ENCODE measurements around the gene MT1F. TPM values are rescaled to one million over a fixed set of nuclear protein-coding genes. Genes with fewer than 3 reads are reported as not detected.

The MT1F gene
- total RNA-seq (10 to 100 TPM; 18.4 to 18.9 TPM), polyA plus RNA-seq (10 to 100 TPM; 82.3 to 97.4 (median 94.2) TPM), total RNA-seq (1.8 to 4.4 (median 2.6) reads per million in 6 experiments)

- peak within 1 kb of the TSS; percentile 92 to 99 (median 97) for H3K4me3 Mint-ChIP-seq
- POLR2A ChIA-PET, result interaction anchor here (0.6 to 2.4 kb wide), 10 partner anchors 10 to 54 kb away, joined by 3 to 12 read pairs (median 5); partner anchors contain the start of genes MT1X and MT2A
- peaks cover 0 to 3% (median 0%) of the 10 kb centered on the region in 3 donors for H3K36me3 Mint-ChIP-seq
- peak; percentile 80 to 83 for ATAC-seq
- DNase-seq, result peak; percentile 43 to 80 (median 68)
- H3K4me1 Mint-ChIP-seq, result peaks cover 23 to 46% (median 38%) of the 10 kb centered on the region in 4 donors
- peaks cover 0 to 8% (median 2%) of the 10 kb centered on the region in 5 donors for H3K27me3 Mint-ChIP-seq
- peak within 1 kb of the TSS; percentile 87 to 98 (median 97) for H3K27ac Mint-ChIP-seq
- no peaks in the 10 kb centered on the region for H3K9me3 Mint-ChIP-seq
These were observed at the start of gene MT1F for GRCh38 chr16:56657555-56658326. MT1F (plus strand) TSS chr16:56657959; CDS start chr16:56658059, 100 bp downstream.

- H3K27ac Mint-ChIP-seq, result peak within 1 kb of the TSS; percentile 91 to 99 (median 96)
- no peaks in the 10 kb centered on the region for H3K27me3 Mint-ChIP-seq
- POLR2A ChIA-PET, result interaction anchor here (0.5 to 5.6 kb wide), 19 partner anchors 8 to 667 kb away, joined by 3 to 50 read pairs (median 6); partner anchors contain the start of genes BBS2, HERPUD1, MT1A and MT1E
- ATAC-seq, result peak; percentile 72 to 89
- peak within 1 kb of the TSS; percentile 86 to 100 (median 96) for H3K4me3 Mint-ChIP-seq
- peak; percentile 74 to 89 (median 80) for DNase-seq
- H3K9me3 Mint-ChIP-seq, result no peaks in the 10 kb centered on the region
- H3K36me3 Mint-ChIP-seq, result no peaks in the 10 kb centered on the region
- peaks cover 30 to 59% (median 54%) of the 10 kb centered on the region in 4 donors for H3K4me1 Mint-ChIP-seq
These were observed 49.5 kb upstream of the MT1F start, which contains the start of gene MT2A for GRCh38 chr16:56608043-56608875. MT2A (plus strand) TSS chr16:56608584; CDS start chr16:56608656, 72 bp downstream.

GRCh38 chr16:56608876-56609462, 48.8 kb upstream of the MT1F start:
- peak overlapping the region; percentile 86 to 100 (median 96) for H3K4me3 Mint-ChIP-seq
- no peaks in the 10 kb centered on the region for H3K36me3 Mint-ChIP-seq
- ATAC-seq (peak in 1 of 2 donors; percentile 9), DNase-seq (peak in 1 of 10 donors; percentile 16)
- H3K4me1 Mint-ChIP-seq, result peaks cover 30 to 61% (median 54%) of the 10 kb centered on the region in 4 donors
- H3K9me3 Mint-ChIP-seq, result no peaks in the 10 kb centered on the region
- H3K27me3 Mint-ChIP-seq, result no peaks in the 10 kb centered on the region
- H3K27ac Mint-ChIP-seq, result peak overlapping the region; percentile 87 to 99 (median 96)
- POLR2A ChIA-PET, result interaction anchor here (0.6 to 5.6 kb wide), 18 partner anchors 8 to 666 kb away, joined by 3 to 50 read pairs (median 6); partner anchors contain the start of genes BBS2, HERPUD1, MT1A and MT1E

- Mint-ChIP-seq H3K27me3 (no peaks in the 10 kb centered on the region), H3K4me3 (peak overlapping the region; percentile 86 to 100 (median 96)), H3K9me3 (no peaks in the 10 kb centered on the region), H3K27ac (peak overlapping the region; percentile 87 to 99 (median 96)), H3K36me3 (no peaks in the 10 kb centered on the region), H3K4me1 (peaks cover 30 to 64% (median 54%) of the 10 kb centered on the region in 4 donors)
- DNase-seq, result peak; percentile 51 to 89 (median 74)
- POLR2A ChIA-PET, result interaction anchor here (1.6 to 5.6 kb wide), 7 partner anchors 9 to 100 kb away, joined by 4 to 50 read pairs (median 21); partner anchors contain the start of genes MT1E and MT1X
- peak; percentile 35 to 48 for ATAC-seq
These were observed 48.3 kb upstream of the MT1F start for GRCh38 chr16:56609463-56609921.

- POLR2A ChIA-PET, result interaction anchor here (0.7 to 5.6 kb wide), 9 partner anchors 13 to 99 kb away, joined by 3 to 50 read pairs (median 9); partner anchors contain the start of gene MT1E
- H3K9me3 Mint-ChIP-seq, result no peaks in the 10 kb centered on the region
- H3K4me3 Mint-ChIP-seq, result peak overlapping the region; percentile 86 to 100 (median 96)
- H3K27me3 Mint-ChIP-seq, result no peaks in the 10 kb centered on the region
- peak; percentile 40 to 83 (median 71) for DNase-seq
- no peaks in the 10 kb centered on the region for H3K36me3 Mint-ChIP-seq
- H3K4me1 Mint-ChIP-seq, result peaks cover 30 to 68% (median 53%) of the 10 kb centered on the region in 4 donors
- ATAC-seq, result peak; percentile 39 to 79
- H3K27ac Mint-ChIP-seq, result peak overlapping the region; percentile 87 to 99 (median 96)
These were observed 47.6 kb upstream of the MT1F start for GRCh38 chr16:56610017-56610608.

- POLR2A ChIA-PET, result interaction anchor here (0.7 to 5.6 kb wide), 7 partner anchors 13 to 99 kb away, joined by 3 to 50 read pairs (median 3); partner anchors contain the start of gene MT1E
- peak overlapping the region; percentile 87 to 99 (median 96) for H3K27ac Mint-ChIP-seq
- H3K9me3 Mint-ChIP-seq, result no peaks in the 10 kb centered on the region
- ATAC-seq (peak; percentile 1 to 36), DNase-seq (no peak)
- peak overlapping the region; percentile 68 to 100 (median 96) for H3K4me3 Mint-ChIP-seq
- no peaks in the 10 kb centered on the region for H3K36me3 Mint-ChIP-seq
- H3K4me1 Mint-ChIP-seq, result peaks cover 30 to 68% (median 53%) of the 10 kb centered on the region in 4 donors
- H3K27me3 Mint-ChIP-seq, result no peaks in the 10 kb centered on the region
These were observed 47.1 kb upstream of the MT1F start for GRCh38 chr16:56610609-56611111.

- Mint-ChIP-seq H3K4me1 (peaks cover 30 to 61% (median 48%) of the 10 kb centered on the region in 4 donors), H3K9me3 (no peaks in the 10 kb centered on the region), H3K4me3 (peak overlapping the region in 8 of 10 donors; percentile 4 to 100 (median 66)), H3K27me3 (no peaks in the 10 kb centered on the region), H3K36me3 (no peaks in the 10 kb centered on the region), H3K27ac (peak overlapping the region; percentile 87 to 99 (median 96))
- POLR2A ChIA-PET, result interaction anchor here (0.8 to 5.6 kb wide), 4 partner anchors 12 to 35 kb away, joined by 3 to 50 read pairs (median 13); partner anchors contain the start of gene MT1E
- no peak for DNase-seq
- ATAC-seq, result no peak
These were observed 46.4 kb upstream of the MT1F start for GRCh38 chr16:56611281-56611833.

- H3K9me3 Mint-ChIP-seq, result no peaks in the 10 kb centered on the region
- ATAC-seq, result no peak
- no peaks in the 10 kb centered on the region for H3K36me3 Mint-ChIP-seq
- no peak overlapping the region for H3K27ac Mint-ChIP-seq
- no peak for DNase-seq
- H3K4me3 Mint-ChIP-seq, result no peak overlapping the region
- POLR2A ChIA-PET, result no interaction called here
- peaks cover 0 to 7% (median 0%) of the 10 kb centered on the region in 5 donors for H3K27me3 Mint-ChIP-seq
- peaks cover 22 to 49% (median 41%) of the 10 kb centered on the region in 4 donors for H3K4me1 Mint-ChIP-seq
These were observed 44.1 kb upstream of the MT1F start for GRCh38 chr16:56613706-56614105.

GRCh38 chr16:56614549-56614991, 43.2 kb upstream of the MT1F start:
- H3K27ac Mint-ChIP-seq, result peak overlapping the region in 1 of 10 donors; percentile 23
- no peaks in the 10 kb centered on the region for H3K9me3 Mint-ChIP-seq
- peaks cover 0 to 12% (median 0%) of the 10 kb centered on the region in 5 donors for H3K27me3 Mint-ChIP-seq
- POLR2A ChIA-PET, result no interaction called here
- peaks cover 16 to 41% (median 33%) of the 10 kb centered on the region in 4 donors for H3K4me1 Mint-ChIP-seq
- ATAC-seq (no peak), DNase-seq (no peak)
- no peaks in the 10 kb centered on the region for H3K36me3 Mint-ChIP-seq
- no peak overlapping the region for H3K4me3 Mint-ChIP-seq

- Mint-ChIP-seq H3K4me3 (no peak overlapping the region), H3K27ac (no peak overlapping the region), H3K36me3 (no peaks in the 10 kb centered on the region), H3K9me3 (no peaks in the 10 kb centered on the region), H3K27me3 (peaks cover 0 to 12% (median 0%) of the 10 kb centered on the region in 5 donors), H3K4me1 (peaks cover 13 to 33% (median 26%) of the 10 kb centered on the region in 4 donors)
- ATAC-seq (no peak), DNase-seq (no peak)
- POLR2A ChIA-PET, result interaction anchor here (1.8 kb wide), 1 partner anchor 9 kb away, joined by 5 read pairs; no protein-coding TSS in a partner anchor
These were observed 42.4 kb upstream of the MT1F start for GRCh38 chr16:56615353-56615752.
